ENCODE data around the gene ORC3. TPM values are rescaled to one million over a fixed set of nuclear protein-coding genes. Genes with fewer than 3 reads are reported as not detected.

The ORC3 gene
- total and polyA plus RNA-seq, 2 of the 4 experiments (the other 2 are of a cell fraction), result 22.3 to 30.6 TPM

GRCh38 chr6:87661503-87661902, 71.6 kb downstream of the ORC3 start:
- WGBS, 2 experiments (ENCODE audit: extremely low coverage in 2 of 2, insufficient read length in 1 of 2), result no CpG with 5 or more reads among the region's 1 CpG
- dilution Hi-C loops (cut with HindIII; ENCODE audit: low sequenced_read_pairs, unreplicated experiment), result no loop called here

More at GRCh38 chr6:87661503-87661902, 71.6 kb downstream of the ORC3 start:
- Histone ChIP-seq H2BK15ac (ENCODE audit: low read depth, low read length) (peak overlapping the region; percentile 56; the same call in 2 of the 3 replicates), H3K36me3 (ENCODE audit: control insufficient read depth, insufficient read depth, low read length) (peaks cover 2% of the 10 kb centered on the region; the same call in 1 of the 2 replicates), H3K18ac (ENCODE audit: low read depth, low read length) (peak overlapping the region; percentile 94), H3K23ac (ENCODE audit: low read depth, low read length) (peak overlapping the region; percentile 55), H4K91ac (ENCODE audit: insufficient read depth, low read depth, low read length) (peak overlapping the region; percentile 8; the same call in 1 of the 2 replicates), H3K9me3 (ENCODE audit: control insufficient read depth, insufficient read depth, low read length) (no peaks in the 10 kb centered on the region), H2BK20ac (ENCODE audit: low read depth, low read length) (peak overlapping the region; percentile 8; the same call in 1 of the 2 replicates), H4K5ac (ENCODE audit: low read depth, low read length) (peak overlapping the region; percentile 43; the same call in 1 of the 2 replicates), H3K9ac (ENCODE audit: low read depth, low read length) (no peak overlapping the region), H3K4me2 (ENCODE audit: low read depth, low read length) (peak overlapping the region; percentile 14; the same call in 1 of the 2 replicates), H2BK120ac (ENCODE audit: low read depth, low read length) (peak overlapping the region; percentile 72), H3K79me1 (ENCODE audit: low read depth in 1 of 2, low read length in 2 of 2) (peaks cover 2 to 19% of the 10 kb centered on the region in 2 experiments; a peak in 3 of 4 replicates), H3K4me1 (ENCODE audit: control insufficient read depth, insufficient read depth, low read length) (peaks cover 21% of the 10 kb centered on the region), H2BK5ac (ENCODE audit: low read depth, low read length, poor library complexity, severe bottlenecking) (peak overlapping the region; percentile 87), H2AFZ (replicated peaks; ENCODE audit: low read length, poor library complexity) (peak overlapping the region; percentile 3), H2AK9ac (replicated peaks; ENCODE audit: low read depth, low read length, poor library complexity) (no peak overlapping the region), H2AK5ac (ENCODE audit: low read depth, low read length) (peak overlapping the region; percentile 20; the same call in 1 of the 2 replicates), H3K27ac (ENCODE audit: insufficient read depth, low read length) (peak overlapping the region; percentile 74; the same call in 1 of the 2 replicates), H3K4me3 (ENCODE audit: insufficient read depth, low read depth, low read length) (no peak overlapping the region), H3K4ac (ENCODE audit: low read depth, low read length) (peak overlapping the region; percentile 48), H3K56ac (ENCODE audit: extremely low read depth, insufficient read depth, low read length) (0 out of 2 replicates have a peak overlapping the region, but pooled peaks have one; percentile 21), H3K27me3 (ENCODE audit: control insufficient read depth, insufficient read depth, low read length) (no peaks in the 10 kb centered on the region), H3K9me1 (ENCODE audit: insufficient read depth, low read length) (peaks cover 15% of the 10 kb centered on the region; the same call in 1 of the 2 replicates), H3K14ac (replicated peaks; ENCODE audit: low read depth, low read length) (peak overlapping the region; percentile 34), H4K20me1 (ENCODE audit: insufficient read depth, low read length) (no peaks in the 10 kb centered on the region), H4K8ac (ENCODE audit: low read depth in 2 of 2, low read length in 2 of 2) (peak overlapping the region in 1 of 2 experiments; percentile 58; a peak in 2 of 4 replicates)
- TF ChIP-seq CEBPB (IDR thresholded peaks at IDR 0.05; ENCODE audit: low read depth, low read length) (no peak), CHD1 (IDR thresholded peaks at IDR 0.05; ENCODE audit: low read depth, low read length) (no peak), ELK1 (IDR thresholded peaks at IDR 0.05; ENCODE audit: borderline replicate concordance, low read depth, low read length) (no peak), RAD21 (IDR thresholded peaks at IDR 0.05; ENCODE audit: low read length) (no peak), RCOR1 (IDR thresholded peaks at IDR 0.05; ENCODE audit: insufficient replicate concordance, low read length) (no peak), NFE2L2 (IDR thresholded peaks at IDR 0.05; ENCODE audit: low read depth, low read length) (no peak), MAFK (IDR thresholded peaks at IDR 0.05; ENCODE audit: low read depth, low read length) (no peak), RFX5 (IDR thresholded peaks at IDR 0.05; ENCODE audit: low read depth, low read length) (no peak), FOS (IDR thresholded peaks at IDR 0.05; ENCODE audit: low read depth, low read length) (no peak), MAZ (IDR thresholded peaks at IDR 0.05; ENCODE audit: borderline replicate concordance, low read depth, low read length) (no peak), SMC3 (IDR thresholded peaks at IDR 0.05; ENCODE audit: low read depth, low read length) (no peak), POLR2A (IDR thresholded peaks at IDR 0.05; ENCODE audit: low read depth, low read length) (no peak), BHLHE40 (IDR thresholded peaks at IDR 0.05; ENCODE audit: low read depth, low read length) (no peak), MXI1 (IDR thresholded peaks at IDR 0.05; ENCODE audit: borderline replicate concordance, low read depth, low read length) (no peak)
- TF ChIP-seq, protein P1, sequence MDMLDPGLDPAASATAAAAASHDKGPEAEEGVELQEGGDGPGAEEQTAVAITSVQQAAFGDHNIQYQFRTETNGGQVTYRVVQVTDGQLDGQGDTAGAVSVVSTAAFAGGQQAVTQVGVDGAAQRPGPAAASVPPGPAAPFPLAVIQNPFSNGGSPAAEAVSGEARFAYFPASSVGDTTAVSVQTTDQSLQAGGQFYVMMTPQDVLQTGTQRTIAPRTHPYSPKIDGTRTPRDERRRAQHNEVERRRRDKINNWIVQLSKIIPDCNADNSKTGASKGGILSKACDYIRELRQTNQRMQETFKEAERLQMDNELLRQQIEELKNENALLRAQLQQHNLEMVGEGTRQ (IDR thresholded peaks at IDR 0.05; ENCODE audit: low read depth, low read length), result no peak
- TF ChIP-seq, protein P2, sequence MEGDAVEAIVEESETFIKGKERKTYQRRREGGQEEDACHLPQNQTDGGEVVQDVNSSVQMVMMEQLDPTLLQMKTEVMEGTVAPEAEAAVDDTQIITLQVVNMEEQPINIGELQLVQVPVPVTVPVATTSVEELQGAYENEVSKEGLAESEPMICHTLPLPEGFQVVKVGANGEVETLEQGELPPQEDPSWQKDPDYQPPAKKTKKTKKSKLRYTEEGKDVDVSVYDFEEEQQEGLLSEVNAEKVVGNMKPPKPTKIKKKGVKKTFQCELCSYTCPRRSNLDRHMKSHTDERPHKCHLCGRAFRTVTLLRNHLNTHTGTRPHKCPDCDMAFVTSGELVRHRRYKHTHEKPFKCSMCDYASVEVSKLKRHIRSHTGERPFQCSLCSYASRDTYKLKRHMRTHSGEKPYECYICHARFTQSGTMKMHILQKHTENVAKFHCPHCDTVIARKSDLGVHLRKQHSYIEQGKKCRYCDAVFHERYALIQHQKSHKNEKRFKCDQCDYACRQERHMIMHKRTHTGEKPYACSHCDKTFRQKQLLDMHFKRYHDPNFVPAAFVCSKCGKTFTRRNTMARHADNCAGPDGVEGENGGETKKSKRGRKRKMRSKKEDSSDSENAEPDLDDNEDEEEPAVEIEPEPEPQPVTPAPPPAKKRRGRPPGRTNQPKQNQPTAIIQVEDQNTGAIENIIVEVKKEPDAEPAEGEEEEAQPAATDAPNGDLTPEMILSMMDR (conservative IDR thresholded peaks at IDR 0.05; ENCODE audit: low read depth, low read length), result no peak
- no TSS peak for BruUV-seq (replicated peaks)
- intact Hi-C loops (cut with micrococcal nuclease) (no loop called here), in situ Hi-C loops (cut with MboI; ENCODE audit: low sequenced_read_pairs) (no loop called here)
- ChIA-PET POLR2A (ENCODE audit: unreplicated experiment) (interaction anchor here (0.5 kb wide), 1 partner anchor 1531 kb away, joined by 4 read pairs; no protein-coding TSS in a partner anchor), CTCF (interaction anchor here (0.5 to 0.6 kb wide), 2 partner anchors 10 to 39 kb away, joined by 3 to 4 read pairs; no protein-coding TSS in a partner anchor)
- no peak for ATAC-seq (ENCODE audit: low read depth)
- peak; percentile 32 for DNase-seq

All from IMR-90 (cell line).